Left ventricle myocardium superior (tissue), 1 donor: ENCODE measurements around the gene IL2RA. TPM values are rescaled to one million over a fixed set of nuclear protein-coding genes. Genes with fewer than 3 reads are reported as not detected.
"Not testable (repeated sequence)": the region's sequence is repeated elsewhere in the genome, so short reads cannot be mapped to it uniquely, and the experiment has no call there.

Experiments used
- ATAC-seq: fragments of 200-7000 bp; cut with Tn5 transposase; one replicate; pipeline ENCODE4 v1.9.1; 2020; ENCODE audit warnings: mild to moderate bottlenecking, moderate library complexity
- DNase-seq: peaks from one replicate; pipeline ENCODE4 v3.0.0-alpha.2; 2020
- intact Hi-C: fragments of 100-400 bp; cut with micrococcal nuclease; formaldehyde crosslinking; loops from one replicate; pipeline ENCODE4 v1.11.0; 2022
- total RNA-seq: library from RNA; stranded (reverse); fragmentation: NEBNext Ultra II Directional; extraction: Animal tissue kit (Norgen Biotek cat#: 25700); gene quantifications from one replicate; pipeline ENCODE4 v1.2.1, GENCODE V29; 2021
- donor health status: DM: no; HTN: yes; CAD: no; lungs with severe emphysema.

Gene IL2RA
- total RNA-seq, 1 donor from 2014 or later: 1.5 TPM

GRCh38 chr10:6005856-6006395, 56.2 kb downstream of the IL2RA start:
- intact Hi-C loops: no loop called here
- ATAC-seq (no peak), DNase-seq (no peak)

- DNase-seq, intact Hi-C loops, ATAC-seq: not testable (repeated sequence)
Observed at GRCh38 chr10:6005161-6005804, 56.9 kb downstream of the IL2RA start.

- intact Hi-C loops: no loop called here
- no peak for DNase-seq
- no peak for ATAC-seq
Observed at GRCh38 chr10:6002809-6003510, 59.2 kb downstream of the IL2RA start.

- ATAC-seq: no peak
- DNase-seq: no peak
- intact Hi-C loops: no loop called here
Observed at GRCh38 chr10:5999440-6000165, 62.6 kb downstream of the IL2RA start.

- DNase-seq (no peak), ATAC-seq (no peak)
- intact Hi-C loops: no loop called here
Observed at GRCh38 chr10:5996696-5997095, 65.5 kb downstream of the IL2RA start.

GRCh38 chr10:5992398-5992797, 69.8 kb downstream of the IL2RA start:
- intact Hi-C loops: no loop called here
- ATAC-seq (no peak), DNase-seq (no peak)

- intact Hi-C loops: no loop called here
- DNase-seq (no peak), ATAC-seq (no peak)
Observed at GRCh38 chr10:5991708-5992107, 70.5 kb downstream of the IL2RA start.

- ATAC-seq (no peak), DNase-seq (no peak)
- intact Hi-C loops: no loop called here
Observed at GRCh38 chr10:5989756-5990155, 72.4 kb downstream of the IL2RA start.

- no peak for DNase-seq
- no peak for ATAC-seq
- intact Hi-C loops: no loop called here
Observed at GRCh38 chr10:5988336-5988920, 73.7 kb downstream of the IL2RA start.

GRCh38 chr10:5987747-5988146, 74.4 kb downstream of the IL2RA start:
- intact Hi-C loops: no loop called here
- peak; percentile 82 for DNase-seq
- ATAC-seq: peak; percentile 85

GRCh38 chr10:5985029-5985428, 77.1 kb downstream of the IL2RA start:
- DNase-seq (no peak), ATAC-seq (no peak)
- intact Hi-C loops: no loop called here

GRCh38 chr10:5983774-5984173, 78.4 kb downstream of the IL2RA start:
- no peak for DNase-seq
- ATAC-seq: peak; percentile 49
- intact Hi-C loops: no loop called here

GRCh38 chr10:5981529-5981928, 80.6 kb downstream of the IL2RA start:
- intact Hi-C loops: no loop called here
- DNase-seq (no peak), ATAC-seq (no peak)

GRCh38 chr10:5978230-5978489, 84.0 kb downstream of the IL2RA start:
- intact Hi-C loops: no loop called here
- DNase-seq (no peak), ATAC-seq (no peak)

- intact Hi-C loops: no loop called here
- ATAC-seq: peak; percentile 82
- DNase-seq: peak; percentile 83
Observed at GRCh38 chr10:5977471-5978229, 84.5 kb downstream of the IL2RA start, which contains the start of gene IL15RA. IL15RA (minus strand) TSS chr10:5977543; CDS start chr10:5977492, 51 bp downstream.

- intact Hi-C loops: no loop called here
- peak; percentile 67 for ATAC-seq
- DNase-seq: peak; percentile 75
Observed at GRCh38 chr10:5976512-5977470, 85.4 kb downstream of the IL2RA start.

GRCh38 chr10:5975641-5976473, 86.3 kb downstream of the IL2RA start:
- DNase-seq (peak; percentile 7), ATAC-seq (peak; percentile 48)
- intact Hi-C loops: no loop called here
